HL-60/S4 treated with retinoic acid at 250 ng/mL for 4 days and 3 days (cell line): ENCODE results near the gene ATP5PD.
"Not testable (repeated sequence)": the region's sequence is repeated elsewhere in the genome, so short reads cannot be mapped to it uniquely, and the experiment has no call there.

Source experiments
- in situ Hi-C: fragments of 300-500 bp; cut with MboI; formaldehyde crosslinking; loops from 2 replicates; pipeline ENCODE4 v1.7.0; 2022; ENCODE audit warnings: low sequenced_read_pairs

Gene ATP5PD

GRCh38 chr17:75025398-75025734, 21.4 kb downstream of the ATP5PD start:
- in situ Hi-C loops, result not testable (repeated sequence)

GRCh38 chr17:75024686-75025397, 21.9 kb downstream of the ATP5PD start:
- in situ Hi-C loops, result no loop called here

- in situ Hi-C loops, result no loop called here
Observed at GRCh38 chr17:75020331-75021110, 26.2 kb downstream of the ATP5PD start.

GRCh38 chr17:75019710-75020109, 27.1 kb downstream of the ATP5PD start:
- in situ Hi-C loops, result no loop called here

- in situ Hi-C loops, result no loop called here
Observed at GRCh38 chr17:75019146-75019545, 27.6 kb downstream of the ATP5PD start.

- in situ Hi-C loops, result no loop called here
Observed at GRCh38 chr17:75013092-75013559, 33.6 kb downstream of the ATP5PD start.

GRCh38 chr17:75012346-75013091, 34.2 kb downstream of the ATP5PD start, which contains the start of gene MRPL58:
Gene MRPL58 (plus strand): TSS chr17:75012670. CDS start chr17:75012687, 17 bp downstream.
- in situ Hi-C loops, result no loop called here

- in situ Hi-C loops, result no loop called here
Observed at GRCh38 chr17:75012096-75012345, 34.7 kb downstream of the ATP5PD start.

- in situ Hi-C loops, result no loop called here
Observed at GRCh38 chr17:75011401-75012095, 35.2 kb downstream of the ATP5PD start.

- in situ Hi-C loops, result no loop called here
Observed at GRCh38 chr17:75010683-75011400, 35.9 kb downstream of the ATP5PD start.

- in situ Hi-C loops, result no loop called here
Observed at GRCh38 chr17:75009139-75009724, 37.5 kb downstream of the ATP5PD start.

GRCh38 chr17:75008373-75008772, 38.4 kb downstream of the ATP5PD start:
- in situ Hi-C loops, result no loop called here

- in situ Hi-C loops, result no loop called here
Observed at GRCh38 chr17:75006653-75007052, 40.1 kb downstream of the ATP5PD start.

GRCh38 chr17:75006084-75006483, 40.7 kb downstream of the ATP5PD start:
- in situ Hi-C loops, result not testable (repeated sequence)

- in situ Hi-C loops, result no loop called here
Observed at GRCh38 chr17:75005291-75005690, 41.5 kb downstream of the ATP5PD start.

GRCh38 chr17:75004371-75004770, 42.4 kb downstream of the ATP5PD start:
- in situ Hi-C loops, result no loop called here

GRCh38 chr17:75003957-75004355, 42.8 kb downstream of the ATP5PD start:
- in situ Hi-C loops, result no loop called here

GRCh38 chr17:75003070-75003956, 43.5 kb downstream of the ATP5PD start:
- in situ Hi-C loops, result no loop called here
